Measurements from ENCODE around the gene DDIT4L.
"Not testable (repeated sequence)": the region's sequence is repeated elsewhere in the genome, so short reads cannot be mapped to it uniquely, and the experiment has no call there.

DDIT4L gene, protein sequence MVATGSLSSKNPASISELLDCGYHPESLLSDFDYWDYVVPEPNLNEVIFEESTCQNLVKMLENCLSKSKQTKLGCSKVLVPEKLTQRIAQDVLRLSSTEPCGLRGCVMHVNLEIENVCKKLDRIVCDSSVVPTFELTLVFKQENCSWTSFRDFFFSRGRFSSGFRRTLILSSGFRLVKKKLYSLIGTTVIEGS

GRCh38 chr4:100189820-100190642, at the start of gene DDIT4L:
DDIT4L (minus strand) TSS chr4:100190468; CDS start chr4:100189983, 485 bp downstream.
- DNase-seq: no peak

GRCh38 chr4:100240008-100240407, 49.7 kb upstream of the DDIT4L start:
- no peak for DNase-seq

GRCh38 chr4:100224721-100225120, 34.5 kb upstream of the DDIT4L start:
- no peak for DNase-seq

- DNase-seq: no peak
Observed at GRCh38 chr4:100224160-100224559, 33.9 kb upstream of the DDIT4L start.

DNA sequence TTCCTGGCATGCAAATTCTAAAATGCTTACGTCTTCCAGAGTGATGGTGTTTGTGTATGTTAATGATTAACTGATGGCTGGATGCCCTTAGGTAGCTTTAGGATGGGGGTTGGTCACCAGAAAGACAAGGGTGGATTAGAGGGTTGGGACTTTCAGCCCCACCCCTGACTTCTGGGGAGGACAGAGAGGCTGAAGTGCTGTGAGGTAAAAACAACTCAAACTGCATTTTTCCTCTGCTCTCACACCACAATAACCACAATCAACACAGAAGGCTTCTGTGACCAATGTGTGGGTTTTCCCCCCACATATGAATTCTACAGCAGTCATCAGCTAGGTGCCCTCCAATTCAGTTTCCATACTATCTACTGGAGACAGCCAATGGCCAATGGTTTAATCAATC, 18.7 kb upstream of the DDIT4L start:
- DNase-seq: no peak

DNA sequence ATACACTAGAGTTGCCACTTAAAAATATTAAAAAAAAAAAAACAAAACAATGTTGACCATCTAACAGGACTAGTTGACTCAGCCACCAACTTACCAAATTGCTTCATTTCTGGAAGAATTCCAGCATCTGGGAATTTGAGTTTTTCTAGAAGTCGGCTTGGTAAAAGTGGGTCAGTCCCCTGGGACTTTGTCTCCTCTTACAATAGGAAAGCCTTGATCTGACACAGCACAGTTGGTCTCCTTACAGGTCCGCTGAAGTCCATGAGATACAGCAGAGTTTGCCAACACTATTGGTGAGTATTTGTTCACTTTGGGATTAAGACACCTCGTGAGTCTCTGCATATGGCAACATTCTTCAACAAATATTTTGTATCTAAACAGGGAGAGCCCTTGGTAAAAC, 18.2 kb upstream of the DDIT4L start:
- DNase-seq: no peak

DNA sequence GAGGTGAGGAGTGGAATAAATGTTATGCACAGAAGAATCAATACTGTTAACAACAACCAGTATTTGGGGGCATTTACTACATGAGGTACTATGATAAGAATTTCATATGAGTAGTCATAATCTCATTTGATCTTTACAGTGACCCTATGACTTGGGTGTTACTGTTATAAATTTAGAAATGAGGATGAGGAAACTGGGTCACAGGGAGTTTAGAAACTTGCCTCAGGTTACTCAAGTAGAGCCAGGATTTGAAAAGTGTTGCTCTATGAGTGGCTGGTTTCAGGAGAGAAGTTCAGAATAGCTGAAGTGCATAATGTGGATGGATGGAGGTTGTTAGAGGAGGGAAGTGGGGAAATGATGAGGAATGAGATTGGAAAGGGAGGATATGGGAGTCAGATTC, 16.6 kb upstream of the DDIT4L start:
- DNase-seq: no peak

GRCh38 chr4:100198061-100198460, 7.8 kb upstream of the DDIT4L start:
- no peak for DNase-seq

- not testable (repeated sequence) for DNase-seq
Observed at GRCh38 chr4:100196388-100197071, 6.3 kb upstream of the DDIT4L start.

- DNase-seq: no peak
Observed at GRCh38 chr4:100190643-100191600, 654 bp upstream of the DDIT4L start.

DNA sequence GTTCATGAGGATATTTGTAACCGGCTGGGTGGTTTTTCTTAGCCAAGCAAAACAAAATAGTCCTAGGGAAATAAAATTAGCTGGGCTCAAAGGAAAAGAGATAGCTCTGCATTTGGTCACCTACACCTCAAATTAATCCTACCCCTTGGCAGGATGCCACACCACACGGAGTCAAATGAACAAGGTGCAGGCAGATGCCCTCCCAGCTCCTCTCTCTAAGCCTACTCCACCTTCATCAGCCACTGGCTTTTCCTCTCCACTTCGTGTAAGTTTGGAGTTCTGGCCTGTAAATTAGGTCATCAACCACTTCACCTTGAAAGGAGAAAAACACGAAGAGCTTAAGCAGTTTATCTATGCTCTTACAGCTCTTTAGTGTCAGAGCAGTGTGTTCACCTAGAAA, 1.4 kb downstream of the DDIT4L start:
- DNase-seq: no peak

- DNase-seq: no peak
Observed at GRCh38 chr4:100187781-100188180, 2.5 kb downstream of the DDIT4L start.

DNA sequence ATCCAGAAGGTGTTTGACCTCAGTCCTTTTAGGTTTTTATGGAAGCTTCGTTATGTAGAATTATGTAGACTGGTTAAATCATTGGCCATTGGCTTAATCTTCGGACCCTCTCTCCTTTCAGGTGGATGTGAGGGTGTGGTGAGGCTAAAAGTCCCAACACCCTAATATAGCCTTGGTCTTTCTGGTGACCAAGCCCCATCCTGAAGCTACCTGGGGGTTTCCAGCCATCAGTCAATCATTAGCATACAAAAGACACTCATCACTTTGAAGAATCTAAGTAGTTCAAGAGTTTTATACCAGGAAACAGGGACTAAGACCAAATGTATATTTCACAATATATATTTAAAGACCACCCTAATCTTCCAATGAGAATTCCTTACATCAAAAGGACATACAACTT, 5.5 kb downstream of the DDIT4L start:
- no peak for DNase-seq

DNA sequence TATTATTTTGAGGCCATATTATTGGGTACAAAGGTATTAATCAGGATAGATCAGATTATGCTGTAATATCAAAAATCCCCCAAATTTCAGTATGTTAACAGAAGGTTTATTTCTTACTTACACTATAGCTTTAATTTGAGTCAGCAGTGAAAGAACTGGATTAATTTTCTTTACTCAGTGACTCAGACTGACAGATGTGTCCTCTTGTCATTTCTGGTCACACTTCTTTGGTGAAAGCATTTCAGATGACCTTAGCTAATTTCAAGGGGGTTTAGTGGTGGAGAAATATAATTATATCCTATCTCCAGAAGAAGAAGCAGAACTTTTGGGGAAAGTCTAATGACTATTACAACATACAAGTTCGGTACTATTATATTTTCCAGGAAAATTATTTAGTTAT, 12.4 kb downstream of the DDIT4L start:
- no peak for DNase-seq

DNA sequence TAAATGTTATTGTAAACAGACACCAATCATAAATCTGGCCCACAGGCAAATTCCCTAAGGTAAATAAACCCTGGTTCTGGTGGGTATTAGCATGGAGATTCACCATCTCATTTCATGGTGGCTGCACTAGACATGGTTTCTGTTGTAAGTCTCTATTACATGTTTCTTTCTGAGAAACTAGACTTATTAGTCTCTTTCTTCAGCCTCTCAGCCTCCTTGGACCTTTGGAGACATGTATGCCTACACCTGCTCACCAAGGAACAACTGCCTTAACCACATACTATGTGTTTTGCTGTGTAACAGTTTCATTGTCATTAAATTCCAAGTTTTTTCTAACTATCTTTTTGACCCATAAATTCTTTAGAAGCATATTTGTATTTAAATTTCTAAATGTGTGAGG, 13.1 kb downstream of the DDIT4L start:
- DNase-seq: no peak

GRCh38 chr4:100175858-100176257, 14.4 kb downstream of the DDIT4L start:
- no peak for DNase-seq

GRCh38 chr4:100174985-100175383, 15.3 kb downstream of the DDIT4L start:
- DNase-seq: no peak

DNA sequence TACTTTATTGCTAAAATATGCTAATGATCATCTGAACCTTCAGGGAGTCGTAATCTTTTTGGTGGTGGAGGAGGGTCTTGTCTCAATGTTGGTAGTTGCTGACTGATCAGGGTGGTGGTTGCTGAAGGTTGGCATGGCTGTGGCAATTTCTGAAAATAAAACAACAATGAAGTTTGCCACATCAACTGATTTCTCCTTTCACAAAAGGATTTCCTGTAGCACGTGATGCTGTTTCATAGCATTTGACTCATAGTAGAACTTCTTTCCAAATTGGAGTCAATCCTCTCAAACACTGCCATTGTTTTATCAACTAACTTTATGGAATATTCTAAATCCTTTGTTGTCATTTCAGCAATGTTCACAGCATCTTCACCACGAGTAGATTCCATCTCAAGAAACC, 19.3 kb downstream of the DDIT4L start:
- no peak for DNase-seq

- DNase-seq: no peak
Observed at GRCh38 chr4:100169491-100170485, 20.5 kb downstream of the DDIT4L start.

- no peak for DNase-seq
Observed at GRCh38 chr4:100168521-100168920, 21.7 kb downstream of the DDIT4L start.

GRCh38 chr4:100166297-100167039, 23.8 kb downstream of the DDIT4L start:
- no peak for DNase-seq

Data from NCI-H187 (cell line).